Measurements from ENCODE around the gene SMTNL2. TPM values are rescaled to one million over a fixed set of nuclear protein-coding genes. Genes with fewer than 3 reads are reported as not detected.
A peak's percentile ranks its signal among the peaks of the same experiment; 100 is the strongest.
"Not testable (repeated sequence)": the region's sequence is repeated elsewhere in the genome, so short reads cannot be mapped to it uniquely, and the experiment has no call there.

SMTNL2 gene
- total RNA-seq, 5 donors from 2014 or later (not counting 1 experiment from before 2014, with no cell fraction given), result not detected

GRCh38 chr17:4600563-4600962 lies 16.2 kb downstream of the SMTNL2 start:
- CTCF ChIA-PET, result interaction anchor here in 1 of 2 donors (0.6 kb wide), 2 partner anchors 27 to 77 kb away, joined by 3 to 4 read pairs; no protein-coding TSS in a partner anchor
- DNase-seq (no peak), ATAC-seq (replicated peaks in 1 of 4) (no peak)
- H3K4me1 ChIP-seq (ENCODE audit: control insufficient read depth in 1 of 2, extremely low read depth in 1 of 2, insufficient read depth in 2 of 2, low read length in 2 of 2), result no peaks in the 10 kb centered on the region
- H3K27me3 ChIP-seq (replicated peaks in 1 of 2; ENCODE audit: control insufficient read depth in 2 of 2, extremely low read depth in 1 of 2, insufficient read depth in 2 of 2, low read length in 1 of 2), result peaks cover 0 to 38% of the 10 kb centered on the region in 2 experiments
- 85% methylated on average over 12 of the region's 13 CpGs for WGBS (ENCODE audit: insufficient coverage)
- Mint-ChIP-seq H3K27ac (no peak overlapping the region), H3K4me1 (no peaks in the 10 kb centered on the region), H3K27me3 (peaks cover 0 to 15% of the 10 kb centered on the region in 2 donors), H3K4me3 (no peak overlapping the region), H3K9me3 (no peaks in the 10 kb centered on the region), H3K36me3 (no peaks in the 10 kb centered on the region)
- no peaks in the 10 kb centered on the region for H3K9me3 ChIP-seq
- no peak overlapping the region for H3K27ac ChIP-seq (ENCODE audit: low read length)
- no peaks in the 10 kb centered on the region for H3K36me3 ChIP-seq (ENCODE audit: control insufficient read depth in 2 of 2, extremely low read depth in 1 of 2, insufficient read depth in 1 of 2, low read length in 1 of 2)
- POLR2A ChIA-PET, result no interaction called here
- H3K4me3 ChIP-seq (ENCODE audit: control insufficient read depth in 1 of 2, extremely low read depth in 1 of 2, low read length in 1 of 2), result no peak overlapping the region

GRCh38 chr17:4601326-4601725 lies 17.0 kb downstream of the SMTNL2 start:
- CTCF ChIA-PET, result interaction anchor here in 1 of 2 donors (0.6 kb wide), 2 partner anchors 27 to 76 kb away, joined by 3 to 4 read pairs; no protein-coding TSS in a partner anchor
- H3K27me3 ChIP-seq (replicated peaks in 1 of 2; ENCODE audit: control insufficient read depth in 2 of 2, extremely low read depth in 1 of 2, insufficient read depth in 2 of 2, low read length in 1 of 2), result peaks cover 0 to 33% of the 10 kb centered on the region in 2 experiments
- H3K9me3 ChIP-seq, result no peaks in the 10 kb centered on the region
- WGBS (ENCODE audit: insufficient coverage), result 83% methylated on average over 2 of the region's 4 CpGs
- POLR2A ChIA-PET, result no interaction called here
- no peak for ATAC-seq (replicated peaks in 1 of 4)
- H3K27me3 Mint-ChIP-seq, result peaks cover 0 to 15% of the 10 kb centered on the region in 2 donors
- no peak overlapping the region for H3K4me3 ChIP-seq (ENCODE audit: control insufficient read depth in 1 of 2, extremely low read depth in 1 of 2, low read length in 1 of 2)
- H3K4me1 Mint-ChIP-seq, result no peaks in the 10 kb centered on the region
- H3K4me1 ChIP-seq (ENCODE audit: control insufficient read depth in 1 of 2, extremely low read depth in 1 of 2, insufficient read depth in 2 of 2, low read length in 2 of 2), result no peaks in the 10 kb centered on the region
- H3K36me3 Mint-ChIP-seq, result no peaks in the 10 kb centered on the region
- no peak for DNase-seq
- H3K9me3 Mint-ChIP-seq, result no peaks in the 10 kb centered on the region
- no peak overlapping the region for H3K27ac ChIP-seq (ENCODE audit: low read length)
- no peak overlapping the region for H3K27ac Mint-ChIP-seq
- H3K4me3 Mint-ChIP-seq, result no peak overlapping the region
- no peaks in the 10 kb centered on the region for H3K36me3 ChIP-seq (ENCODE audit: control insufficient read depth in 2 of 2, extremely low read depth in 1 of 2, insufficient read depth in 1 of 2, low read length in 1 of 2)

- ChIA-PET POLR2A (no interaction called here), CTCF (no interaction called here)
- Mint-ChIP-seq H3K27me3 (peaks cover 0 to 15% of the 10 kb centered on the region in 2 donors), H3K4me3 (no peak overlapping the region), H3K9me3 (no peaks in the 10 kb centered on the region), H3K36me3 (no peaks in the 10 kb centered on the region), H3K4me1 (no peaks in the 10 kb centered on the region), H3K27ac (no peak overlapping the region)
- H3K4me1 ChIP-seq (ENCODE audit: control insufficient read depth in 1 of 2, extremely low read depth in 1 of 2, insufficient read depth in 2 of 2, low read length in 2 of 2), result no peaks in the 10 kb centered on the region
- H3K27me3 ChIP-seq (replicated peaks in 1 of 2; ENCODE audit: control insufficient read depth in 2 of 2, extremely low read depth in 1 of 2, insufficient read depth in 2 of 2, low read length in 1 of 2), result peaks cover 0 to 31% of the 10 kb centered on the region in 2 experiments
- DNase-seq, result no peak
- no peaks in the 10 kb centered on the region for H3K9me3 ChIP-seq
- no peak overlapping the region for H3K4me3 ChIP-seq (ENCODE audit: control insufficient read depth in 1 of 2, extremely low read depth in 1 of 2, low read length in 1 of 2)
- no peaks in the 10 kb centered on the region for H3K36me3 ChIP-seq (ENCODE audit: control insufficient read depth in 2 of 2, extremely low read depth in 1 of 2, insufficient read depth in 1 of 2, low read length in 1 of 2)
- no peak for ATAC-seq (replicated peaks in 1 of 4)
- 94% methylated on average over 2 of the region's 5 CpGs for WGBS (ENCODE audit: insufficient coverage)
- H3K27ac ChIP-seq (ENCODE audit: low read length), result no peak overlapping the region
These were observed 17.7 kb downstream of the SMTNL2 start for GRCh38 chr17:4602041-4602440.

- H3K27me3 ChIP-seq (replicated peaks in 1 of 2; ENCODE audit: control insufficient read depth in 2 of 2, extremely low read depth in 1 of 2, insufficient read depth in 2 of 2, low read length in 1 of 2), result peaks cover 0 to 25% of the 10 kb centered on the region in 2 experiments
- no peak overlapping the region for H3K4me3 Mint-ChIP-seq
- 92% methylated on average over 15 of the region's 18 CpGs for WGBS (ENCODE audit: insufficient coverage)
- H3K27ac ChIP-seq (ENCODE audit: low read length), result no peak overlapping the region
- peaks cover 0 to 2% (median 0%) of the 10 kb centered on the region in 3 donors for H3K4me1 Mint-ChIP-seq
- H3K27me3 Mint-ChIP-seq, result peaks cover 3 to 18% of the 10 kb centered on the region in 2 donors
- ChIA-PET CTCF (no interaction called here), POLR2A (no interaction called here)
- no peaks in the 10 kb centered on the region for H3K9me3 ChIP-seq
- H3K27ac Mint-ChIP-seq, result no peak overlapping the region
- ATAC-seq (replicated peaks in 1 of 4), result no peak
- H3K36me3 Mint-ChIP-seq, result no peaks in the 10 kb centered on the region
- H3K36me3 ChIP-seq (ENCODE audit: control insufficient read depth in 2 of 2, extremely low read depth in 1 of 2, insufficient read depth in 1 of 2, low read length in 1 of 2), result no peaks in the 10 kb centered on the region
- H3K4me1 ChIP-seq (ENCODE audit: control insufficient read depth in 1 of 2, extremely low read depth in 1 of 2, insufficient read depth in 2 of 2, low read length in 2 of 2), result no peaks in the 10 kb centered on the region
- DNase-seq, result no peak
- H3K9me3 Mint-ChIP-seq, result no peaks in the 10 kb centered on the region
- no peak overlapping the region for H3K4me3 ChIP-seq (ENCODE audit: control insufficient read depth in 1 of 2, extremely low read depth in 1 of 2, low read length in 1 of 2)
These were observed 19.8 kb downstream of the SMTNL2 start for GRCh38 chr17:4604111-4604644.

- CTCF ChIA-PET, POLR2A ChIA-PET: not testable (repeated sequence)
These were observed 20.4 kb downstream of the SMTNL2 start for GRCh38 chr17:4604736-4605135.

GRCh38 chr17:4605826-4606225 lies 21.5 kb downstream of the SMTNL2 start:
- H3K36me3 Mint-ChIP-seq, result no peaks in the 10 kb centered on the region
- H3K27ac Mint-ChIP-seq, result peak overlapping the region in 1 of 2 donors; percentile 44

More at GRCh38 chr17:4604736-4605135, 20.4 kb downstream of the SMTNL2 start:
- H3K36me3 Mint-ChIP-seq; H3K36me3 ChIP-seq (ENCODE audit: control insufficient read depth in 2 of 2, extremely low read depth in 1 of 2, insufficient read depth in 1 of 2, low read length in 1 of 2); H3K27ac Mint-ChIP-seq; H3K9me3 ChIP-seq; H3K4me3 ChIP-seq (ENCODE audit: control insufficient read depth in 1 of 2, extremely low read depth in 1 of 2, low read length in 1 of 2); H3K4me1 Mint-ChIP-seq; H3K9me3 Mint-ChIP-seq; ATAC-seq (replicated peaks in 1 of 4); H3K4me3 Mint-ChIP-seq; DNase-seq; H3K4me1 ChIP-seq (ENCODE audit: control insufficient read depth in 1 of 2, extremely low read depth in 1 of 2, insufficient read depth in 2 of 2, low read length in 2 of 2); H3K27ac ChIP-seq (ENCODE audit: low read length): not testable (repeated sequence)
- peaks cover 3 to 20% of the 10 kb centered on the region in 2 donors for H3K27me3 Mint-ChIP-seq
- peaks cover 0 to 20% of the 10 kb centered on the region in 2 experiments for H3K27me3 ChIP-seq (replicated peaks in 1 of 2; ENCODE audit: control insufficient read depth in 2 of 2, extremely low read depth in 1 of 2, insufficient read depth in 2 of 2, low read length in 1 of 2)
- WGBS (ENCODE audit: insufficient coverage), result 91% methylated on average over 9 of the region's 11 CpGs

More at GRCh38 chr17:4605826-4606225, 21.5 kb downstream of the SMTNL2 start:
- peaks cover 9 to 26% of the 10 kb centered on the region in 2 donors for H3K27me3 Mint-ChIP-seq
- peaks cover 0 to 2% (median 0%) of the 10 kb centered on the region in 3 donors for H3K4me1 Mint-ChIP-seq
- Histone ChIP-seq H3K9me3 (no peaks in the 10 kb centered on the region), H3K36me3 (ENCODE audit: control insufficient read depth in 2 of 2, extremely low read depth in 1 of 2, insufficient read depth in 1 of 2, low read length in 1 of 2) (no peaks in the 10 kb centered on the region), H3K27me3 (replicated peaks in 1 of 2; ENCODE audit: control insufficient read depth in 2 of 2, extremely low read depth in 1 of 2, insufficient read depth in 2 of 2, low read length in 1 of 2) (peaks cover 0 to 15% of the 10 kb centered on the region in 2 experiments), H3K4me1 (ENCODE audit: control insufficient read depth in 1 of 2, extremely low read depth in 1 of 2, insufficient read depth in 2 of 2, low read length in 2 of 2) (no peaks in the 10 kb centered on the region), H3K4me3 (ENCODE audit: control insufficient read depth in 1 of 2, extremely low read depth in 1 of 2, low read length in 1 of 2) (no peak overlapping the region), H3K27ac (ENCODE audit: low read length) (no peak overlapping the region)
- CTCF ChIA-PET, result no interaction called here
- POLR2A ChIA-PET, result no interaction called here
- H3K4me3 Mint-ChIP-seq, result no peak overlapping the region
- 55% methylated on average over 8 of the region's 12 CpGs for WGBS (ENCODE audit: insufficient coverage)
- no peaks in the 10 kb centered on the region for H3K9me3 Mint-ChIP-seq
- no peak for ATAC-seq (replicated peaks in 1 of 4)
- no peak for DNase-seq
